GM18858 (cell line): ENCODE measurements around the gene PISD.
"Not testable (repeated sequence)": the region's sequence is repeated elsewhere in the genome, so short reads cannot be mapped to it uniquely, and the experiment has no call there.

Experiments
- ATAC-seq: cut with Tn5 transposase; IDR thresholded peaks from one replicate; pipeline ENCODE4 v1.9.1; 2021; ENCODE audit not compliant: unreplicated experiment

The PISD gene

GRCh38 chr22:31611061-31611760 is 50.8 kb downstream of the PISD start:
- ATAC-seq: no peak

DNA sequence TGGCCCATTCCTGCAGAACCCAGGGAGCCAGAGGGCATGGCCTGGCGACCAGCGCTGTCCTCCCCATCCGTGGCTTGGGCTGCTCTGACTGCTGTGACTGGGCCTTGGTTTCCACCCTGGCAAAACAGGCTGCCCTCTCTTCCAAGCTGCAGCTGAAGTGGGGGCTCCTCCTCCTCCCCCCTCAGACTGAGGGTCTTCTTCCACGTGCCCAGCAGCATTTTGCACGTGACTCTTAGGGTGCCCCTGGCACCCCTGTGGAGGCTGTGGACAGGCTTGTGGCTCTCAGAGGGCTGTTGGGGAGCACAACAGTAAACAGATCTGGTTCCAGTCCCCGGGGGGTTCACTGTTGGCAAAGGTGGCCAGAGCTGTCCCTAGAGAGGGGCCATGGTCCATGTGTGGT is 51.4 kb downstream of the PISD start:
- ATAC-seq: no peak

DNA sequence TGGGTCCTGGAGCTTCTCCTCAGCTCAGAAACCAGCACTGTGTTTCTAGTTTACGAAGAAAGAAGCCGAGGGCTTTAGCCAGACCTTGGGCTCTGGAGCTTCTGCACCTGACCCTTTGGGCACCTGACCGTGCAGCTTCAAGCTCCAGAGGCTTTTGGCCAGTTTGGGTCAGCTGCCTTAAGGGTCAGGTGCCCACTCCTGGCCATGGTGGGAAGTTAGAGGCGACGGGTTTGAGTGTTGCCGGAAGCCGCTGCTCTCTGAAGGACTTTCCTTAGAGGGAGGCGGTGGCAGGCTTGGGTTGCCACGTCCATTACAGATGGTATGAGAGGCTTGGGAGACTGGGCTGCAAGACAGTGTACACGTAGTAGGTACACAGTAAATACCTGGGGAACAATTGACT is 52.3 kb downstream of the PISD start:
- no peak for ATAC-seq

- no peak for ATAC-seq
Measured at GRCh38 chr22:31607696-31608095, 54.3 kb downstream of the PISD start.

DNA sequence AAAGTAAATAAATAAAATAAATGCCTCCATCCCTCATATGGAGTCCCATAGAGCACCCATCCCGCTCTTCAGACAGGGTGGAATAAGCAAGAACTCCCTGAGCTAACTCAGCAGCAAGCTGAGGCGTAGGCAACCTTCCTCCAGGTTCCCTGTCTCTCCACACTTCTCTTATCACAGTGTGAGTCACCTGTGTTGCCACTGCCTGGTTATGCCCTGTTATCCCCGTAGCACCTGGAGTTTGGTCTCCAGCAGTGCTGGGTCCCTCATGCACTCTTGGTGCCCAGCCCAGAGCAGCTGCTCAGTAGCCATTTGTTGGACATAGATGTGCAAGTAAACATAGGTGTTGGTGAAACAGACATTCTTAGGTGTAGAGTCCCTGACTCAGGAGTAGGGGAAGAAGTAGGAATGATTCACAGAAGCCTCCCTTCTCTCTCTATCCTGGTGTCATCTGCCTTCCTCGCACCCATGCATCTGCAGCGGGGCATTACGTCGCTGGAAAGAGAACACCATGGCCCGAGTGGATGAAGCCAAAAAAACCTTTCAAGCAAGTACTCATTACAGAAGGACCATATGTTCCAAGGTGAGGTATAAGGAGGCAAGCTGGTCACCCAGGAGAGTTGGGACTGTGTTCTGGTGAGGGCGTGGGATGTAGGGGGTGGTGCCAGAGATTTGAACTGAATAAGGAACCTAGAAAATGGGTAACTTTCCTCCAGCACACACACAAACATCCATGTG is 56.0 kb downstream of the PISD start:
- ATAC-seq: no peak

DNA sequence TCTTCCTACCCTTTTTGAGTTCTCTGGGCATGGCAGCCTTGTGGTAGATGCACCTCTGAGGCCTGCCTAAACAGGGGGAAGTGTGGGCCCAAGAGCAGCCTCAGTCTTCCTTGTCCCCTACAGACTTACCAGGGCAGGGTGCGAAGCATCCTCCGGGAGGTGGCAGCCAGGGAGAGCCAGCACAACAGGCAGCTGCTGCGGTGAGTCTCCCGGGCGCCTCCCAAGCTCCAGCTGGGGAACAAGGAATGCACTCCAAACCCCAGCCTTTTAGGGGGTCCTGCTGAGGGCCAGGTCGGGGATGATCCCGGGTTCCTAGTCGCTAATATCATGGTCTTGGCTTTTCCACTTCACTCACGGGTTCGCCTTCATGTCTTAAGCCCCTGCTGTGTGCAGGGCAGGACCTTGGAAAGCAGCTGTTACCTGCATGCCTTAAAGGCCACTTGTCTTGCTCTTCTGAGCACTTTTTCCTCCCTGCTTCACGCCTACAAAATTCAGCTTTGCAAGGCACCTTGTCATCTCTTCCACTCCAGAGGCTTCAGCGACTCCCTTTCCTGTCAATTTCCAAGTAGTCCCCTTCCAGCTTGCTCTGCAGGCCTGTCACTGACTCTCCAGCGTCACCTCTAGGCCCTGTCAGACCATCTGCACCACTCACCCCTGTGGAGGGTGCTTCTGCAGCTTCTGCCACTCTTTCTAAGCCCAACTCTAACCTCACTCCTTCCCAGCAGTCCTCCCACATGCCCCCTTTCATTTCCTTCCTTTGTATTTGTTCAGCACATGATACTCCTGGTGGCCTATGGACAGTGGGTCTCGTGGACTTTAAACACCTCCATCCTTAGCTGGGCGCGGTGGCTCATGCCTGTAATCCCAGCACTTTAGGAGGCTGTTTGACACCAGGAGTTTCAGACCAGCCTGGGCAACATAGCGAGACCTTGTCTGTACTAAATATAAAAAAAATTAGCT is 57.0 kb downstream of the PISD start:
- no peak for ATAC-seq

DNA sequence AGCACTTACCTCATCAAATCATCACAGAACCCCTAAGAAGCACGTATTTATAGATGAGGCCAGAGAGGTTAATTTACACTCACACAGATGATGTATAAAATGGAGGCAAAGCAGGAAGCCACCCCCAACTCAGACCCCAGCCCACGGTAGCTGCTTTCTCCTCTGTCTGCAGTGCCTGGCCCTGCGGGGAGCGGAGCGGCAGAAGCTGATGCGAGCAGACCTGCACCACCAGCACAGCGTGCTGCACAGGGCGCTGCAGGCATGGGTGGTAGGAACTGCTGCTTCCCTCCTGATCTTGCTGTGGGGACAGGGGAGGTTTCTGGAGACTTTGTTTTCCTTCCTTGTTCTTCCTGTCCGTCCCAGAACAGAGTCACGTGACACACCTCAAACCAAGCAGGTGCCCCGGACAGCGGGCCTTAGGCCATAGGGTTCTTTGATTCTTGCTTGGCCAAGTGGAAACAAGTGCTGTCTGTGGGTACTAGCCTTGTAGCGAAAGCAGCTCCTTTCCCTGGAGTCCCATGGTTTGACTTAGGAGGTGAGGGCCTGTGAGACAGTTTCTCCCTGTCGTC is 57.8 kb downstream of the PISD start:
- ATAC-seq: no peak

GRCh38 chr22:31603574-31603973 is 58.4 kb downstream of the PISD start:
- ATAC-seq: no peak

- no peak for ATAC-seq
Measured at GRCh38 chr22:31603081-31603525, 58.9 kb downstream of the PISD start.

DNA sequence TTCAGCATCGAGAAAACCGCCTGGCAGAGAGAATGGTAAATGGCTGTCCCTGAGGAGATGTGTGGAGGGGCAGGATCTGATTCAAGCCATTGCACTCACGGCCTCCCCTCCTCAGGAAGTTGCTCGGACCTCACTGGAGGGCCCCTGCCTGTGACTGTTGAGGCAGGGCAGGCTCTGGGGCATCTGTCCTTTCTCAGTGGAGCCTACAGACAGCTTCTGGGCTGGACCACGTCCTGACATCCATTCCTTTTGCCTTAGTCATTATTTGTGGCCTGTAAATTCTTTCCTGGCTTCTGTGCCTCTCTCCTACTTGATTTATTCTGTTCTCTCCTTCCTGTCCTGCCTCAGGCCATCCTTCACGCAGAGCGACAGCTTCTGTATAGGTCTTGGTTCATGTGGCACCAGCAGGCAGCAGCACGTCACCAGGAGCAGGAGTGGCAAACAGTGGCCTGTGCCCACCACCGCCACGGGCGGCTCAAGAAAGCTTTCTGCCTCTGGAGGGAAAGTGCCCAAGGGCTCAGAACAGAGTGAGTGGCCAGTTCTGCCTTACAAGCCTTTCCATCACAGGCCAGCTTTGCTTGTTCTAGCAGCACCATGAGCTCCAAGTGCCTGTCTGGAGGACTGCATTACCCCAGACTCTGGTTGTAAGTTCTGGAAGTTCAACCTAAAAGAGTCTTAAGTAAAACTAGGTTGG is 59.6 kb downstream of the PISD start:
- ATAC-seq: no peak

DNA sequence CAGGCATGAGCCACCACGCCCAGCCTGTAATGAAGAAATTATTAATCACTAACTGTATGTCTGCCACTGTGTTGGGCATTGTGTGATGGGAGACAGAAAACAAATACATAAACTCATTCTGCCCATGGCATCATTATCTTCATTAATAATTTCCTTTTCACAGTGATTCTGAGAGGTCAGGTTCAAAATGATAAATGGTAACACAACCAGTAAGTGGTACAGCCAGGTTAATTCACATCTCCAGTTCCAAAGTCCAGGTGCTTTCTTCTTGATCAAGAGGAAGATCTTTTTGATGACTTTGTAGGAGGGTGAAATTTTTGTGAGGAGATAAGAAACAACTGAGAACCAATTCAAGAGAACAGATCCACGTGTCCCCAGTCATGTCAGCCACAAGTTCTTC is 66.7 kb downstream of the PISD start:
- no peak for ATAC-seq

GRCh38 chr22:31590161-31590560 is 71.9 kb downstream of the PISD start:
- not testable (repeated sequence) for ATAC-seq

GRCh38 chr22:31588970-31589675 is 72.9 kb downstream of the PISD start:
- ATAC-seq: no peak

DNA sequence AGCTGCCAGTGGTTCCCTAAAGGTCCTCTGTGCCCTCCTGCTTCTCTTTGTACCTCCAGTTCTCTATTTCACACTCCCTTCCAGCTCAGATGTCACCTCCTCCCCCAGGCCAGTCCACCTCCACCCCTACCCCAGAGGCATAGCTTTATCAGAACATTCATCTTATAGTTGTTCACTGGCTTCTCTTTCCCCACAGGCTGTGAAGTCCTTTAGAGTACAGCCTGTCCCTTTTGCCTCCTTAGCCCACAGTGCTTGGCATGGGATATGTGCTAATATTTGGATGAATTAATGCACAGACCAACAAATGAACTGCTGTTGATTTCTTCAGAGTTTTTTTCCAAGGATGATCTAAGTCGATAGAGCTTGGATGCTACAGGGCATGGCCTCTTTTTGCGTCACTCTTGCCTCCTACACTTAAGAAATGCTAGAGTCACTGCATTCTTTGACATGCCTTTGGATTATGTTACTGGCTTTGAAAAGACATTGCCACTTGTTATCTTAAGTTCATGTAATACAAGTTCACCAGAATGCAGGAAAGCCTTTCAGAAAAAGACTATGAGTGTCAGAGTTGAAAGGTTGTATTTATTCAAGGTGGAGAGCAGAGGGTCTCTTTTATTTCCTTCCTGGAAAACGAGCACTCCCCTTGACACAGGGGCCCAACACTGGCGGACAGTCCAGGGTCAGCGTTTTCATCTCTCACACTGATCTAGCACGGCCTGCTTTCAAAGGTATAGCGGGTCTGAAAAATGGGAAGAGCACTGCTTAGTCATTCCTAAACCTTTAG is 75.7 kb downstream of the PISD start:
- ATAC-seq: no peak

DNA sequence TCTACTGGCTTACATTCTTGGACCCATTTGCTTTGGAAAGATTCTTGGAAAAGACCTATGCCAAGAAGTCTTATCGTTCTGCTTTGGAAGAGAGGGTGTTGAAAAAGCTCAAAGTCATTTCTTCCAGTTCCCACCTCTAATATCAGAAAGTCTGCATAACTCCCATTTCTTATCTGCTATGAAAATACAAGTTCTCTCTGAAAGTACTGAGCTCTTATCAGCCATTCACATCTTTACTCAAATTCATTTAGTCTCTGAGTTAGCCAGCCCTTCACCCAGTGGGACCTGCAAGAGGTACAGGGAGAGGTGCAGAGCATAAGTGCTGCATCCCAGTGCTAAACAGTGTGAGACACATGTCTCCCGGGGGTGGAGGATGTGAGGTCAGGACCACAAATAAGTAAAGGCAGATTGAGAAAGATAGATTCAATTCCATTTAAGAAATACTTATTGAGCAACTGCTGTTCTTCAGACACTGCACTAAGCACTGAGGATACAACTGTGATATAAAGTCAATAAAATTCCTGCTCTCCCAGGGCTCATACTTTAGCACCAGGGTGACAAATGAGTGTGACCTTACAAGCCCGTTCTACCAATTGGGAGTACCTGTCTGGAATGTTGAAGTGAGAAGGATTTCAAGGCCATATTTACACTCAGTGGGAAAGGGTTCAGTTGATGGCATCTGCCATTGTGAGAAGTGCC is 76.7 kb downstream of the PISD start:
- no peak for ATAC-seq

DNA sequence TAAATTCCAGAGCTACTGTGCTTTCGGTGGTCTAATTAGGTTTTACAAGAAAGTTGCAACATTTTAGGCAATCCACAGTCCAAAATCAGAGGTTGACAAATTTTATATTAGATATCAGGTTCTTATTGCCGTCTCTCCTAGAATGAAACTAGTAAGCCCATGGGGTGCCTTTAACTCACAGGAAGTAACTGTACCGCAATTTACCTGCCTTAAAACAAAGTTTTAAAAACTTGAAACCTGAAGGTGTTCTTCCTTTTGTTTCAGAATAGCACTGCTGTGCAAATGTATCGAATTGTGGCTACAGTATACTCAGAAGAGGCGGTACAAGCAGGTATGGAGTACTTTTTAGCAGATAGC is 77.2 kb downstream of the PISD start:
- ATAC-seq: no peak

GRCh38 chr22:31583861-31584485 is 78.0 kb downstream of the PISD start:
- no peak for ATAC-seq

DNA sequence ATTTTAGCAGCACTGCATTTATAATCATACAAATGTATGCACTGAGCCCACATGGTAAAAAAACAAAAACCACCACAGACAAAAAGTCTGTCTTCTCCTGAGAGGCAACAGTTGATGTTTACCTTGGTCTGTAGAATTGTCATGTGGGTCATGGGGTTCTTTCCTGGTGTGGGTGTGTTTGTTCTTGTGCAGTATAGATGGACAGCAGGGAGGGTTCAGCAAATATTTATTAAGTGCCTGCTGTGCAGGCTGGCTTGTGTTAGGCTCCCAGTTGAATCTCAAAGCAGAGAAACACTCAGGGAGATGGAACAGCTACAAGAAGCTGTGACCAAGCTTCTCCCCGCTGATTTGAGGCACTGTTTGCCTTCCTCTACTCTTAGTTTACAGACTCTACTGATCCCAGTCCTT is 82.2 kb downstream of the PISD start:
- ATAC-seq: no peak
